RWPE1 (cell line): ENCODE data around the gene GBGT1.
"Not testable (repeated sequence)": the region's sequence is repeated elsewhere in the genome, so short reads cannot be mapped to it uniquely, and the experiment has no call there.

ENCODE experiments used
- CTCF ChIA-PET: fragments of 350-600 bp; sonication (Branson Sonifier 250); formaldehyde crosslinking; extraction: SDS; loops from one replicate; lab custom pipeline; 2021; lab: Yijun Ruan, JAX
- POLR2A ChIA-PET: fragments of 400-600 bp; formaldehyde crosslinking; extraction: SDS; loops from one replicate; lab custom pipeline; 2020; ENCODE audit warnings: antibody characterized with exemption; ENCODE audit not compliant: low non-redundant PET; lab: Yijun Ruan, JAX
- DNase-seq: peaks from one replicate; pipeline ENCODE4 v3.0.0; 2012; ENCODE audit warnings: low spot score
- H3K27ac ChIP-seq: fragments of 450-650 bp; 2 replicates; pipeline ENCODE4 v1.5.1; 2017
- TF ChIP-seq, protein P1 (sequence below): fragments of 450-650 bp; conservative IDR thresholded peaks from 2 replicates; pipeline ENCODE4 v1.5.1; 2017; ENCODE audit warnings: low read depth, mild to moderate bottlenecking

Gene GBGT1

DNA sequence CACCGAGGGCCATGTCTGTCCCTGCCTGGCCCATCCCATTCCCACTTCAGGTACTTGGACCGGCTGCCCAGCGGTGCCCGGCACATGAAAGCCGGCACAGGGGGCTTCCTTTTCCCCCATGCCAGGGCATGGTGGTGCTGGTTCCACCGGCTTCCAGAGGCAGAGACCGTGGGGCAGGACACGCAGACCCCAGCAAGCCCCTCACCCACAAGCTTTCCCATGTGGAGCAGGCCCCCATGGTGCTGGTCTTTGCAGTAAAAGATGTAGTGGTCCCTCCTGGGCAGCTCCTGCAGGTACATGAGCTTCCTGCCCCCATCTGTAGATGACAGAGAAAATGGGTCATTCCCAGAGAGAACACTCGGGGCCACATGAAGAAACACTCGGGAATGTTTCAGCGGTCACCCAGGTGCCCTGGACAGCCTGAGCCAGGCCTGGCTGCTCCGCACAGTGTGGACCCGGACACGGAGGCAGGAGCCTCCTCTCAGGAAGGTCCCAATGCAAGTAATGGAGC, 43.4 kb upstream of the GBGT1 start:
- no peak overlapping the region for H3K27ac ChIP-seq
- no peak for DNase-seq
- CTCF ChIA-PET = no interaction called here
- TF ChIP-seq, protein P1, sequence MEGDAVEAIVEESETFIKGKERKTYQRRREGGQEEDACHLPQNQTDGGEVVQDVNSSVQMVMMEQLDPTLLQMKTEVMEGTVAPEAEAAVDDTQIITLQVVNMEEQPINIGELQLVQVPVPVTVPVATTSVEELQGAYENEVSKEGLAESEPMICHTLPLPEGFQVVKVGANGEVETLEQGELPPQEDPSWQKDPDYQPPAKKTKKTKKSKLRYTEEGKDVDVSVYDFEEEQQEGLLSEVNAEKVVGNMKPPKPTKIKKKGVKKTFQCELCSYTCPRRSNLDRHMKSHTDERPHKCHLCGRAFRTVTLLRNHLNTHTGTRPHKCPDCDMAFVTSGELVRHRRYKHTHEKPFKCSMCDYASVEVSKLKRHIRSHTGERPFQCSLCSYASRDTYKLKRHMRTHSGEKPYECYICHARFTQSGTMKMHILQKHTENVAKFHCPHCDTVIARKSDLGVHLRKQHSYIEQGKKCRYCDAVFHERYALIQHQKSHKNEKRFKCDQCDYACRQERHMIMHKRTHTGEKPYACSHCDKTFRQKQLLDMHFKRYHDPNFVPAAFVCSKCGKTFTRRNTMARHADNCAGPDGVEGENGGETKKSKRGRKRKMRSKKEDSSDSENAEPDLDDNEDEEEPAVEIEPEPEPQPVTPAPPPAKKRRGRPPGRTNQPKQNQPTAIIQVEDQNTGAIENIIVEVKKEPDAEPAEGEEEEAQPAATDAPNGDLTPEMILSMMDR = no peak
- POLR2A ChIA-PET = interaction anchor here (0.6 kb wide), 1 partner anchor 36 kb away, joined by 5 read pairs; no protein-coding TSS in a partner anchor

DNA sequence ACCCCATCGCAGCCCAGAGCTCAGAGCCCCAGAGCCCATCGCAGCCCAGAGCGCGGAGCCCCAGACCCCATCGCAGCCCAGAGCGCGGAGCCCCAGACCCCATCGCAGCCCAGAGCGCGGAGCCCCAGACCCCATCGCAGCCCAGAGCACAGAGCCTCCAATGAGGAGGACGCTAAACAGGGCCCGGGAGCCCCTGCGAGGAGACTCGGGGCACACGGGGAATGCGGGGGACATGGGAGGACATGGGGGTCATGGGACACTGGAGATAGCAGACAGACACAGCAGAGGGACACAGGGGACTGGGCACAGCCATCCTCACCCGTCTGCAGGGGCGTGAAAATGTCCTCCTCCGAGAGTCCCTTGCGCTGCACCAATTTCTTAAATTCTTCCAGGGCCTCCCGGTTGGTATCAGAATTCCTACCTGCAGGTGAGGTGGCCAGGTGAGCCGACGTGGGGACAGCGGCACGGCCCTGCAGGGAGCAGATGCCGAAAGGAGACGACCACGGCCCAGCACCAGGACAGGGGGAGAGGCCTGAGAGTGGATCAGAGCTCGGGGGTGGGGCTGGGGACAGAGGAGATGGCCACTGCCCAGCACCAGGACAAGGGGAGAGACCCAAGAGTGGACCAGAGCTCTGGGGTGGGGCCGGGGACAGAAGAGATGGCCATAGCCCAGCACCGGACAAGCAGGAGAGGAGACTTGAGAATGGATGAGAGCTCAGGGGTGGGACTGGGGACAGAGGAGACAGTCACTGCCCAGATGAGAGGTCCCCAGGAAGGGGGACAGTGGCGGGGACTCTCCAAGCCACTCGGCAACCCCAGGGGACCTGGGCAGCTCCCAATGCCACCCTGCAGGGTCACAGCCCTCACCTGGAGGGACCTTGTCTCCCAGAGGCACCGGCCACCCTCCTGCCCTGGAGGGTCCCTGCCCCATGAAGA, 42.5 kb upstream of the GBGT1 start:
- ChIA-PET POLR2A (no interaction called here), CTCF (no interaction called here)
- DNase-seq = no peak
- TF ChIP-seq, protein P1 = no peak
- H3K27ac ChIP-seq = no peak overlapping the region

DNA sequence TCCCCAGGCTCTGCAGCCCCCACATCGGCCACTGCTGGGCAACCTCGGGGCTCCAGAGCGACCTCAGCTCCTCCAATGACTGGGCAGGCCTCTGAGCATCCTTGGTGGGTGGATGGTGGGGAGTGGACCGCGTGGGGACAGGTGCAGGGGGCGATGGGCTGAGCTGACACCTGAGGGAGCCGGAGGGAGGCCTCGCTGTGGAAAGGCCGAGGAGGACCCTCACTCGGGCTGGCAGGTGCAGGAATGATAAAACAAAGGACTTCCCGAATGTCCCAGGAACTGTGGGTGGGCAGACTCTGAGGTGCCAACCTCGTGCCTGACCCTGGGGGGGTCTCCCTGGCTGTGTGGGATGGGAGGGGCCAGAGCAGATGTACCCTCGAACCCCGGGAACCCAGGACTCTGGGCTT, 41.8 kb upstream of the GBGT1 start:
- H3K27ac ChIP-seq, POLR2A ChIA-PET, DNase-seq, CTCF ChIA-PET: not testable (repeated sequence)

DNA sequence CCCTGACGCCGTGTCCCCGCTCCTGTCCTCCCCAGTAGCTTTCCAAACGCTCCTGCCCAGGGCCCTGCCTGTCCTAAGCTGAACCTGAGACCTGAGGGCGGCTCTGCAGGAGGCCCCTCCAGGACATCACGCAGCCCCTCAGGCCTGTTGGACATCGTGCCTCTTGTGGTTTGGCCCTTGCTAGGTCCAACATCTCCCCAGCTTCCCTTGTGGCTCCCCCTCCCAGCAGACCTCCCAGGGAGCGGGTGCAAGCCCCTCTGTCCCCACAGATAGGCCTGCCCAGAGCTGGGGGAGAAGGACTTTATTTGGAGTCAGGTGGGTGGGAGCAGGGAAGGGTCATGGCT, 41.3 kb upstream of the GBGT1 start:
- CTCF ChIA-PET = no interaction called here
- POLR2A ChIA-PET = no interaction called here
- H3K27ac ChIP-seq = no peak overlapping the region
- TF ChIP-seq, protein P1 = no peak
- DNase-seq = no peak

DNA sequence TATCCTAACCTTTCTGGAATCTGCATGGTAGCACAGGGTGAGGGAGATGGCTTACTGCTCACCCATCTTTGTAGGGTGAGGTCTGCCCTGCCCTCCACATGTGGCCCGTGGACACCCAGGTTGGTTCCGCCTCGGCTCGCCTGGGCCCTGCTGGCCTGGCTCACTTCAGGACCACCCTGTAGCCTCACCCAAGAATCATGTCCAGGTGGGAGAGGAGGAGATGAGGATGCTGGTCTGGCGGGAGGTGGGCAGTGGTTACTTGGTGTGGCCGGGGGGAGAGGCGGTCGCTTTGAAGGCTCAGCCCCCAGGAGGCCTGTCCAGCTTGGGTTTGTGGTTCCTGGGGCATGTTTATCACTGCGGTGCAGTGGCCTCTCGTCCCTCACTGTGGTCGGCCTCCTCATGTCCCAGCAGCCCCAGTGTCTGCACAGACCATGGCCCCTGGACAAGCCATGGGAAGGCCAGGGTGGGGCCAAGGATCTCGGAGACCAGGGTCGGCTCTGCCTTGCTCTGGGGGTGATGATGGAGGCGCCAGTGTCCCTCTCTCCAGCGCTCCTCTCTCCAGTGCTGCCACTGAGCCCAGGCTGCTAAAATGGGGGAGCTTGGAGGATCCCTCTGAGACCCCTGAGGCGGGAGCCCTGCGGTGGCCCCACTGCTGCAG, 40.8 kb upstream of the GBGT1 start:
- no peak for DNase-seq
- ChIA-PET POLR2A (no interaction called here), CTCF (no interaction called here)
- no peak overlapping the region for H3K27ac ChIP-seq
- TF ChIP-seq, protein P1 = no peak

- DNase-seq = no peak
- TF ChIP-seq, protein P1 = no peak
- H3K27ac ChIP-seq = no peak overlapping the region
- ChIA-PET CTCF (no interaction called here), POLR2A (no interaction called here)
Observed at GRCh38 chr9:133203506-133204075, 39.9 kb upstream of the GBGT1 start.
